ENCODE results near the gene FMNL1. TPM values are rescaled to one million over a fixed set of nuclear protein-coding genes. Genes with fewer than 3 reads are reported as not detected.

FMNL1 gene
- total RNA-seq, 4 donors from 2014 or later: 3.2 to 7.6 (median 4.2) TPM

- no peaks in the 10 kb centered on the region for H3K27me3 ChIP-seq
- TF ChIP-seq POLR2A (IDR thresholded peaks at IDR 0.05): no peak
- TF ChIP-seq CTCF (IDR thresholded peaks at IDR 0.05): no peak
- no peak for DNase-seq
- no peaks in the 10 kb centered on the region for H3K9me3 ChIP-seq
- H3K4me1 ChIP-seq: peaks cover 3 to 6% of the 10 kb centered on the region in 2 donors
- intact Hi-C loops (cut with DNase I): no loop called here
- no peaks in the 10 kb centered on the region for H3K36me3 ChIP-seq
- H3K27ac ChIP-seq: no peak overlapping the region
- WGBS, 2 donors: 73 to 84% methylated on average over 16 of the region's 16 CpGs
- no peak overlapping the region for H3K4me3 ChIP-seq (replicated peaks in 1 of 3)
These were observed 35.4 kb downstream of the FMNL1 start for GRCh38 chr17:45257115-45257514.

- peaks cover 2 to 3% of the 10 kb centered on the region in 2 donors for H3K36me3 ChIP-seq
- H3K4me3 ChIP-seq (replicated peaks in 1 of 3): no peak overlapping the region
- TF ChIP-seq CTCF (IDR thresholded peaks at IDR 0.05) (no peak), POLR2A (IDR thresholded peaks at IDR 0.05) (no peak)
- peaks cover 10 to 15% of the 10 kb centered on the region in 2 donors for H3K4me1 ChIP-seq
- intact Hi-C loops (cut with DNase I): no loop called here
- H3K27ac ChIP-seq: no peak overlapping the region
- WGBS, 2 donors: 52 to 72% methylated on average over 5 of the region's 5 CpGs
- DNase-seq: no peak
- H3K27me3 ChIP-seq: no peaks in the 10 kb centered on the region
- H3K9me3 ChIP-seq: no peaks in the 10 kb centered on the region
These were observed 37.3 kb downstream of the FMNL1 start for GRCh38 chr17:45258981-45259380.

- TF ChIP-seq POLR2A (IDR thresholded peaks at IDR 0.05) (no peak), CTCF (IDR thresholded peaks at IDR 0.05) (no peak)
- no peaks in the 10 kb centered on the region for H3K27me3 ChIP-seq
- H3K4me3 ChIP-seq (replicated peaks in 1 of 3): no peak overlapping the region
- WGBS, 2 donors: 91% methylated on average over 7 of the region's 7 CpGs
- peaks cover 10 to 15% of the 10 kb centered on the region in 2 donors for H3K4me1 ChIP-seq
- intact Hi-C loops (cut with DNase I): no loop called here
- no peaks in the 10 kb centered on the region for H3K9me3 ChIP-seq
- no peak for DNase-seq
- H3K27ac ChIP-seq: no peak overlapping the region
- H3K36me3 ChIP-seq: peaks cover 14 to 15% of the 10 kb centered on the region in 2 donors
These were observed 38.6 kb downstream of the FMNL1 start for GRCh38 chr17:45260204-45260783.

GRCh38 chr17:45261577-45262515, 40.2 kb downstream of the FMNL1 start, which contains the start of gene SPATA32:
Gene SPATA32, minus strand, starts transcription at chr17:45262094. Its CDS starts 78 bp downstream, at chr17:45262016.
- no peaks in the 10 kb centered on the region for H3K27me3 ChIP-seq
- H3K4me1 ChIP-seq: peaks cover 10 to 15% of the 10 kb centered on the region in 2 donors
- DNase-seq: peak; percentile 85 to 86
- peak within 1 kb of the TSS; percentile 26 to 64 (median 57) for H3K4me3 ChIP-seq (replicated peaks in 1 of 3)
- H3K27ac ChIP-seq: peak within 1 kb of the TSS in 2 of 3 donors; percentile 32
- TF ChIP-seq CTCF (IDR thresholded peaks at IDR 0.05) (no peak), POLR2A (IDR thresholded peaks at IDR 0.05) (peak in 1 of 2 donors; percentile 44)
- 1 to 4% methylated on average over 19 to 28 of the region's 68 CpGs for WGBS, 2 donors
- H3K36me3 ChIP-seq: peaks cover 15 to 22% of the 10 kb centered on the region in 2 donors
- intact Hi-C loops (cut with DNase I): no loop called here
- H3K9me3 ChIP-seq: no peaks in the 10 kb centered on the region
